OCI-LY1 (cell line): ENCODE results near the gene LENEP.

Experiments used
- EZH2 ChIP-seq: fragments of 200-600 bp; sonication (generic), shearing (Covaris generic); IDR thresholded peaks from 2 replicates; pipeline ENCODE4 v1.8.0; 2017; ENCODE audit warnings: borderline replicate concordance, mixed run types, mild to moderate bottlenecking, antibody characterized with exemption, low read length, moderate library complexity, mixed read lengths
- TF ChIP-seq, protein P1 (sequence below): fragments of 200-600 bp; sonication (generic), shearing (Covaris generic); IDR thresholded peaks from 2 replicates; pipeline ENCODE4 v1.5.1; 2017; ENCODE audit warnings: mild to moderate bottlenecking, antibody characterized with exemption, low read length, moderate library complexity, mixed read lengths

DNA sequence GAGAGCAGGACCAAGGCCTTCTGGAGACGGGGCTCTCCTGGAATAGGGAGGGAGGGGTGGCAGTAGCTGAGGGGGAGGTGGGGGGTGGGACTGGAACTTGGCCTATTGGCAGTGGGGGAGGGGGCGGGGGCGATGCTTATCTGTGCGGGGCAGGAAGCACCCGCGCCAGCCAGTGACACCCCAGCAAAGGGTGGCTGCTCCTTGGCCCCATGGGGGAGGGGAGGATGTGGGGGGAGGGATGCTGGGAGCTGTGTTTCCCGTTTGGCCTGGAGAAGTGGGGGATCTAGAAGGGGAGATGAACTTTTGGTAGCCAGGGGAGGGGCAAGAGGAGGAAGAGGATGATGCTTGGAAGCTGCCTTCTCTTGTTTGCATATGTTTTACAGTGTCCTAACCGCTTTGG, 20.2 kb downstream of the LENEP start:
- TF ChIP-seq, protein P1, sequence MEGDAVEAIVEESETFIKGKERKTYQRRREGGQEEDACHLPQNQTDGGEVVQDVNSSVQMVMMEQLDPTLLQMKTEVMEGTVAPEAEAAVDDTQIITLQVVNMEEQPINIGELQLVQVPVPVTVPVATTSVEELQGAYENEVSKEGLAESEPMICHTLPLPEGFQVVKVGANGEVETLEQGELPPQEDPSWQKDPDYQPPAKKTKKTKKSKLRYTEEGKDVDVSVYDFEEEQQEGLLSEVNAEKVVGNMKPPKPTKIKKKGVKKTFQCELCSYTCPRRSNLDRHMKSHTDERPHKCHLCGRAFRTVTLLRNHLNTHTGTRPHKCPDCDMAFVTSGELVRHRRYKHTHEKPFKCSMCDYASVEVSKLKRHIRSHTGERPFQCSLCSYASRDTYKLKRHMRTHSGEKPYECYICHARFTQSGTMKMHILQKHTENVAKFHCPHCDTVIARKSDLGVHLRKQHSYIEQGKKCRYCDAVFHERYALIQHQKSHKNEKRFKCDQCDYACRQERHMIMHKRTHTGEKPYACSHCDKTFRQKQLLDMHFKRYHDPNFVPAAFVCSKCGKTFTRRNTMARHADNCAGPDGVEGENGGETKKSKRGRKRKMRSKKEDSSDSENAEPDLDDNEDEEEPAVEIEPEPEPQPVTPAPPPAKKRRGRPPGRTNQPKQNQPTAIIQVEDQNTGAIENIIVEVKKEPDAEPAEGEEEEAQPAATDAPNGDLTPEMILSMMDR: no peak
- no peak for TF ChIP-seq EZH2
